Neural progenitor cell (in vitro differentiated cells): ENCODE results near the gene ABCC8.

Experiments used
- EZH2 ChIP-seq: fragments of 200-600 bp; sonication (generic); IDR thresholded peaks from 2 replicates; pipeline ENCODE4 v1.6.1; 2017; ENCODE audit warnings: antibody characterized with exemption, mild to moderate bottlenecking, moderate library complexity
- EZH2phosphoT487 ChIP-seq: fragments of 200-600 bp; sonication (generic); IDR thresholded peaks from 2 replicates; pipeline ENCODE4 v1.6.1; 2017; ENCODE audit warnings: antibody characterized with exemption
- TF ChIP-seq, protein P1 (sequence below): fragments of 200-600 bp; sonication (generic); IDR thresholded peaks from 2 replicates; pipeline ENCODE4 v1.5.1; 2017; ENCODE audit warnings: antibody characterized with exemption, mild to moderate bottlenecking

DNA sequence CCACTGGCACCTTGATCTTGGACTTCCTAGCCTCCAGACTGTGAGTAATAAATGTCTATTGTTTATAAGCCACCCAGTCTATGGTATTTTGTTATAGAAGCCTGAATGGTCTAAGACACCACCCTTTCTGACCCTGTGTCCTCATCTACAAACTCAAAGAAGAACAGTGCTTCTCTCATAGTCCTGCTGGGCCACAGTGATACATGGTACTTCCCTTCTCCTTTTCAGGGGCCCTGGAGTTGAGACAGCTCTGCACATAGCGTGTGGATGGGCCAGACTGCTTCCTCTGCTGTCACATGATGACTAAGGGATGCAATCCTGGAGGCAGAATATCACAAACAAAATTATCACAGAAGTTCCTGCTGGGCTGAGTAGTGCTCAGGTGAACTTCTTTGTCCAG lies 93.2 kb downstream of the ABCC8 start:
- TF ChIP-seq EZH2phosphoT487 (no peak), EZH2 (no peak)
- TF ChIP-seq, protein P1, sequence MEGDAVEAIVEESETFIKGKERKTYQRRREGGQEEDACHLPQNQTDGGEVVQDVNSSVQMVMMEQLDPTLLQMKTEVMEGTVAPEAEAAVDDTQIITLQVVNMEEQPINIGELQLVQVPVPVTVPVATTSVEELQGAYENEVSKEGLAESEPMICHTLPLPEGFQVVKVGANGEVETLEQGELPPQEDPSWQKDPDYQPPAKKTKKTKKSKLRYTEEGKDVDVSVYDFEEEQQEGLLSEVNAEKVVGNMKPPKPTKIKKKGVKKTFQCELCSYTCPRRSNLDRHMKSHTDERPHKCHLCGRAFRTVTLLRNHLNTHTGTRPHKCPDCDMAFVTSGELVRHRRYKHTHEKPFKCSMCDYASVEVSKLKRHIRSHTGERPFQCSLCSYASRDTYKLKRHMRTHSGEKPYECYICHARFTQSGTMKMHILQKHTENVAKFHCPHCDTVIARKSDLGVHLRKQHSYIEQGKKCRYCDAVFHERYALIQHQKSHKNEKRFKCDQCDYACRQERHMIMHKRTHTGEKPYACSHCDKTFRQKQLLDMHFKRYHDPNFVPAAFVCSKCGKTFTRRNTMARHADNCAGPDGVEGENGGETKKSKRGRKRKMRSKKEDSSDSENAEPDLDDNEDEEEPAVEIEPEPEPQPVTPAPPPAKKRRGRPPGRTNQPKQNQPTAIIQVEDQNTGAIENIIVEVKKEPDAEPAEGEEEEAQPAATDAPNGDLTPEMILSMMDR = no peak
